Right renal pelvis (tissue), 4 donors: ENCODE data around the gene TRRAP. TPM values are rescaled to one million over a fixed set of nuclear protein-coding genes. Genes with fewer than 3 reads are reported as not detected.

ENCODE experiments used
- DNase-seq, 4 donors: peaks; one replicate each; pipeline ENCODE4 v3.0.0-alpha.2; 2013; ENCODE audit warnings: low read depth in 4 of 4, low spot score in 3 of 4, missing footprints in 1 of 4
- polyA plus RNA-seq, 4 donors: library from polyadenylated mRNA; unstranded; fragments of 120-200 nt; gene quantifications; one replicate each; pipeline ENCODE4 v1.2.1, GENCODE V29; 2013; ENCODE audit not compliant: insufficient read length in 4 of 4

Gene TRRAP
- polyA plus RNA-seq, 4 donors = 35.0 to 44.6 (median 40.2) TPM

- no peak for DNase-seq
These were observed 143.7 kb downstream of the TRRAP start for GRCh38 chr7:99021941-99022560.

GRCh38 chr7:99024066-99024465 lies 145.7 kb downstream of the TRRAP start:
- DNase-seq = no peak

GRCh38 chr7:99027241-99027640 lies 148.9 kb downstream of the TRRAP start:
- no peak for DNase-seq

- DNase-seq = no peak
These were observed 149.5 kb downstream of the TRRAP start for GRCh38 chr7:99027841-99028240.

GRCh38 chr7:99028261-99028973 lies 150.1 kb downstream of the TRRAP start:
- no peak for DNase-seq

GRCh38 chr7:99029466-99030435 lies 151.4 kb downstream of the TRRAP start:
- no peak for DNase-seq

- DNase-seq = no peak
These were observed 152.1 kb downstream of the TRRAP start for GRCh38 chr7:99030457-99030856.

- no peak for DNase-seq
These were observed 152.6 kb downstream of the TRRAP start for GRCh38 chr7:99030951-99031350.

- DNase-seq = no peak
These were observed 153.2 kb downstream of the TRRAP start for GRCh38 chr7:99031496-99031895.

GRCh38 chr7:99032928-99033327 lies 154.6 kb downstream of the TRRAP start:
- DNase-seq = no peak

GRCh38 chr7:99033765-99034164 lies 155.4 kb downstream of the TRRAP start:
- DNase-seq = no peak

GRCh38 chr7:99034932-99035722 lies 156.8 kb downstream of the TRRAP start:
- DNase-seq = no peak

- DNase-seq = no peak
These were observed 157.6 kb downstream of the TRRAP start for GRCh38 chr7:99035723-99036545.

GRCh38 chr7:99036546-99037111 lies 158.3 kb downstream of the TRRAP start:
- DNase-seq = no peak

- DNase-seq = no peak
These were observed 159.1 kb downstream of the TRRAP start for GRCh38 chr7:99037327-99037940.

- DNase-seq = no peak
These were observed 159.9 kb downstream of the TRRAP start for GRCh38 chr7:99038086-99038855.

GRCh38 chr7:99039384-99039891 lies 161.1 kb downstream of the TRRAP start:
- DNase-seq = no peak
